Heart left ventricle (tissue), 16 donors: ENCODE measurements around the gene GPR137. TPM values are rescaled to one million over a fixed set of nuclear protein-coding genes. Genes with fewer than 3 reads are reported as not detected.

Source experiments
- ATAC-seq, 4 donors: fragments of 200-7000 bp; cut with Tn5 transposase; one replicate each; pipeline ENCODE4 v1.9.1; 2020 to 2022; ENCODE audit warnings: moderate library complexity in 4 of 4, mild to moderate bottlenecking in 3 of 4, moderate number of reproducible peaks in 1 of 4
- DNase-seq, 5 donors: peaks; one replicate each; pipeline ENCODE4 v3.0.0-alpha.2; 2020
- H3K27ac ChIP-seq, 12 donors: fragments of 200-600 bp; sonication (generic) in 4 of 12; one replicate each; pipeline versions ENCODE4 v1.5.0 to v1.8.0; 2016 to 2022; ENCODE audit warnings: mild to moderate bottlenecking in 2 of 12
- H3K27me3 ChIP-seq, 9 donors: fragments of 200-600 bp; sonication (generic) in 2 of 9; one replicate each; pipeline versions ENCODE4 v1.5.1 to v1.8.0; 2016 to 2022; ENCODE audit warnings: mild to moderate bottlenecking in 3 of 9
- H3K36me3 ChIP-seq, 9 donors: fragments of 200-600 bp; sonication (generic) in 2 of 9; one replicate each; pipeline versions ENCODE4 v1.5.0 to v1.8.0; 2018 to 2022; ENCODE audit warnings: mild to moderate bottlenecking in 2 of 9
- H3K4me1 ChIP-seq, 12 donors: fragments of 200-600 bp; sonication (generic) in 4 of 12; one replicate each; pipeline versions ENCODE4 v1.5.0 to v1.8.0; 2016 to 2022; ENCODE audit warnings: mild to moderate bottlenecking in 3 of 12
- H3K4me3 ChIP-seq, 12 donors: fragments of 200-600 bp; sonication (generic) in 4 of 12; one replicate each; pipeline versions ENCODE4 v1.5.0 to v1.8.0; 2017 to 2022; ENCODE audit warnings: mild to moderate bottlenecking in 9 of 12, moderate library complexity in 4 of 12
- H3K9me3 ChIP-seq, 12 donors: fragments of 200-600 bp; sonication (generic) in 4 of 12; one replicate each; pipeline versions ENCODE4 v1.5.0 to v1.8.0; 2016 to 2022; ENCODE audit warnings: mild to moderate bottlenecking in 1 of 12
- CTCF ChIP-seq, 12 donors: fragments of 200-600 bp; sonication (generic) in 4 of 12; IDR thresholded peaks; one replicate each; pipeline versions ENCODE4 v1.5.0 to v1.8.0; 2018 to 2022; ENCODE audit warnings: antibody characterized with exemption in 12 of 12, mild to moderate bottlenecking in 5 of 12
- POLR2A ChIP-seq, 2 donors: fragments of 450-650 bp; IDR thresholded peaks; one replicate each; pipeline ENCODE4 v1.6.1; 2017; ENCODE audit warnings: antibody characterized with exemption in 2 of 2, mild to moderate bottlenecking in 2 of 2, moderate library complexity in 2 of 2
- WGBS, 4 donors: extraction: QIAGEN DNeasy Blood & Tissue Kit in 2 of 4; methylation state at CpG; one replicate each; pipeline versions ENCODE4 v1.1.5 to v1.1.7; 2013 to 2018; 5-methylcytosine and 5-hydroxymethylcytosine counted together
- intact Hi-C, 10 donors: fragments of 100-400 bp; cut with DNase I; formaldehyde crosslinking; loops; one replicate each; pipeline versions ENCODE4 v1.11.1 to v1.14.2; 2022
- polyA plus RNA-seq, 2 donors: library from polyadenylated mRNA; stranded (reverse); fragments of 200-250 nt; gene quantifications; one replicate each; pipeline ENCODE4 v1.2.3, GENCODE V29; 2013
- total RNA-seq, 9 donors: library from RNA; depleted of rRNA in 2 of 9; stranded (reverse); fragments of >200 nt in 2 of 9; fragmentation: NEBNext Ultra II Directional in 3 of 9; extraction: Animal tissue kit (Norgen Biotek cat#: 25700) in 3 of 9; gene quantifications; one replicate each; pipeline versions ENCODE4 v1.1.0 to v1.2.4, GENCODE V29; 2016 to 2023
- donor health status: ischemic (EF 13 %, LVEDD 7.1; RV severe dilation, severe dysfunction).
- donor health status: healthy with polysubstance abuse.
- donor health status: DM: no; HTN: yes; CAD: no.
- donor health status: DM: no; HTN: no; CAD: no.
- donor health status: ischemic (EF 25% LVEDD 6.9; RV normal size, moderate dysfunction).
- donor health status: ischemic (EF 25% LVEDD 5.7; RV mildly dilated, moderate dysfunction).
- donor health status: healthy.
- donor health status: DM: yes; HTN: yes; CAD: no.
- donor health status: ischemic (EF 35%, LVEDD 5.7; RV mildly dilated, moderate dysfunction).
- donor health status: nonischemic (EF 11% LVEDD 7.7; RV severe dilation, severe dysfunction).
- donor health status: DM: yes; HTN: yes; CAD: no.
- donor health status: PGD.
- donor health status: ischemic (EF 29% LVEDD 5.4; RV normal size, mild dysfunction).
- donor health status: nonischemic (EF 23%, LVEDD 6.1; RV moderate dilation, normal function).

GPR137 gene
- total and polyA plus RNA-seq, 11 donors: 20.2 to 48.3 (median 26.2) TPM

- no peak for DNase-seq
Observed at GRCh38 chr11:64263021-64263946, 22.4 kb upstream of the GPR137 start.

GRCh38 chr11:64263947-64264317, 21.7 kb upstream of the GPR137 start:
- DNase-seq (no peak), ATAC-seq (no peak)
- no peaks in the 10 kb centered on the region for H3K27me3 ChIP-seq
- TF ChIP-seq POLR2A (IDR thresholded peaks at IDR 0.05): no peak
- no peak for TF ChIP-seq CTCF (IDR thresholded peaks at IDR 0.05)
- H3K27ac ChIP-seq: no peak overlapping the region
- intact Hi-C loops: no loop called here
- no peaks in the 10 kb centered on the region for H3K9me3 ChIP-seq
- H3K4me3 ChIP-seq: no peak overlapping the region
- H3K36me3 ChIP-seq: peaks cover 0 to 81% (median 64%) of the 10 kb centered on the region in 9 donors
- H3K4me1 ChIP-seq: peaks cover 2 to 24% (median 20%) of the 10 kb centered on the region in 12 donors
- WGBS, 4 donors: 94 to 96% (median 95%) methylated on average over 8 of the region's 8 CpGs

More at GRCh38 chr11:64263021-64263946, 22.4 kb upstream of the GPR137 start:
- Histone ChIP-seq H3K9me3 (no peaks in the 10 kb centered on the region), H3K4me3 (no peak overlapping the region), H3K27me3 (no peaks in the 10 kb centered on the region), H3K27ac (no peak overlapping the region), H3K36me3 (peaks cover 0 to 87% (median 71%) of the 10 kb centered on the region in 9 donors), H3K4me1 (peaks cover 0 to 17% (median 14%) of the 10 kb centered on the region in 12 donors)
- 85 to 87% (median 86%) methylated on average over 16 to 29 of the region's 29 CpGs for WGBS, 4 donors
- no peak for TF ChIP-seq POLR2A (IDR thresholded peaks at IDR 0.05)
- no peak for TF ChIP-seq CTCF (IDR thresholded peaks at IDR 0.05)
- no peak for ATAC-seq
- intact Hi-C loops: no loop called here

- DNase-seq: no peak
Observed at GRCh38 chr11:64264371-64264852, 21.2 kb upstream of the GPR137 start.

More at GRCh38 chr11:64264371-64264852, 21.2 kb upstream of the GPR137 start:
- intact Hi-C loops: no loop called here
- Histone ChIP-seq H3K9me3 (no peaks in the 10 kb centered on the region), H3K4me1 (peaks cover 2 to 27% (median 24%) of the 10 kb centered on the region in 12 donors), H3K4me3 (no peak overlapping the region), H3K27me3 (no peaks in the 10 kb centered on the region), H3K36me3 (peaks cover 0 to 76% (median 59%) of the 10 kb centered on the region in 9 donors), H3K27ac (no peak overlapping the region)
- WGBS, 4 donors: 89 to 97% (median 95%) methylated on average over 9 to 10 of the region's 10 CpGs
- no peak for ATAC-seq
- TF ChIP-seq CTCF (IDR thresholded peaks at IDR 0.05) (no peak), POLR2A (IDR thresholded peaks at IDR 0.05) (no peak)
